Sigmoid colon (tissue), 4 donors: Measurements from ENCODE around the gene TNNC2.

Experiments used
- POLR2A ChIP-seq, 2 donors: fragments of 450-650 bp; IDR thresholded peaks; one replicate each; pipeline ENCODE4 v1.6.1; 2016; ENCODE audit warnings: antibody characterized with exemption in 2 of 2, mild to moderate bottlenecking in 2 of 2, moderate library complexity in 2 of 2
- POLR2AphosphoS5 ChIP-seq, 4 donors: sonication (generic); formaldehyde crosslinking; IDR thresholded peaks; one replicate each; pipeline ENCODE4 v1.6.1; 2017; ENCODE audit warnings: antibody characterized with exemption in 4 of 4
- TF ChIP-seq, protein P1 (sequence below), 4 experiments: fragments of 450-650 bp in 3 of 4; fragments of 200-600 bp in 1 of 4; IDR thresholded peaks; one replicate each; pipeline ENCODE4 v1.5.1; 2016 to 2019; ENCODE audit warnings: antibody characterized with exemption in 4 of 4, mild to moderate bottlenecking in 3 of 4, moderate library complexity in 2 of 4

DNA sequence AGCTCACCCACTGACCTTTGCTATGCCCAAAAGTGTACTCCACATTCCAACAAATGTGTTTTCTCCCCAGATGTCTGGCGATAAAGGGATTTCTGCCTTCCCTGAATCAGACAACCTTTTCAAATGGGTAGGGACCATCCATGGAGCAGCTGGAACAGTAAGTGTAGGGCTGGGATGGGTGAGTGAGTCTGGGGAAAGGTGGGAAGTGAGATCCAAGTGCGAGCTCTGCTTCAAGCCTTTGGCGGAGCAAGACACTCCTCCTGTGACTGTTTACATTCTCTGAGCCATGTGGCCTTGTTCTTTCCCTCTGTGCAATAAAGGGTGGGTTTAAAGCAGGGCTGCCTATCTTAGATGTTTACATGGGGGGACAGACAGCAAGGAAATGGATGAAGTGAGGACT is 12.8 kb downstream of the TNNC2 start:
- TF ChIP-seq POLR2A (IDR thresholded peaks at IDR 0.05): no peak
- TF ChIP-seq, protein P1, sequence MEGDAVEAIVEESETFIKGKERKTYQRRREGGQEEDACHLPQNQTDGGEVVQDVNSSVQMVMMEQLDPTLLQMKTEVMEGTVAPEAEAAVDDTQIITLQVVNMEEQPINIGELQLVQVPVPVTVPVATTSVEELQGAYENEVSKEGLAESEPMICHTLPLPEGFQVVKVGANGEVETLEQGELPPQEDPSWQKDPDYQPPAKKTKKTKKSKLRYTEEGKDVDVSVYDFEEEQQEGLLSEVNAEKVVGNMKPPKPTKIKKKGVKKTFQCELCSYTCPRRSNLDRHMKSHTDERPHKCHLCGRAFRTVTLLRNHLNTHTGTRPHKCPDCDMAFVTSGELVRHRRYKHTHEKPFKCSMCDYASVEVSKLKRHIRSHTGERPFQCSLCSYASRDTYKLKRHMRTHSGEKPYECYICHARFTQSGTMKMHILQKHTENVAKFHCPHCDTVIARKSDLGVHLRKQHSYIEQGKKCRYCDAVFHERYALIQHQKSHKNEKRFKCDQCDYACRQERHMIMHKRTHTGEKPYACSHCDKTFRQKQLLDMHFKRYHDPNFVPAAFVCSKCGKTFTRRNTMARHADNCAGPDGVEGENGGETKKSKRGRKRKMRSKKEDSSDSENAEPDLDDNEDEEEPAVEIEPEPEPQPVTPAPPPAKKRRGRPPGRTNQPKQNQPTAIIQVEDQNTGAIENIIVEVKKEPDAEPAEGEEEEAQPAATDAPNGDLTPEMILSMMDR (IDR thresholded peaks at IDR 0.05): no peak
- no peak for TF ChIP-seq POLR2AphosphoS5 (IDR thresholded peaks at IDR 0.05)
